Glomerular visceral epithelial cell (primary cell): Measurements from ENCODE around the gene BOD1L1.

Experiments used
- DNase-seq: peaks from one replicate; pipeline ENCODE4 v3.0.0-alpha.2; 2016; ENCODE audit errors: extremely low spot score

BOD1L1 gene

DNA sequence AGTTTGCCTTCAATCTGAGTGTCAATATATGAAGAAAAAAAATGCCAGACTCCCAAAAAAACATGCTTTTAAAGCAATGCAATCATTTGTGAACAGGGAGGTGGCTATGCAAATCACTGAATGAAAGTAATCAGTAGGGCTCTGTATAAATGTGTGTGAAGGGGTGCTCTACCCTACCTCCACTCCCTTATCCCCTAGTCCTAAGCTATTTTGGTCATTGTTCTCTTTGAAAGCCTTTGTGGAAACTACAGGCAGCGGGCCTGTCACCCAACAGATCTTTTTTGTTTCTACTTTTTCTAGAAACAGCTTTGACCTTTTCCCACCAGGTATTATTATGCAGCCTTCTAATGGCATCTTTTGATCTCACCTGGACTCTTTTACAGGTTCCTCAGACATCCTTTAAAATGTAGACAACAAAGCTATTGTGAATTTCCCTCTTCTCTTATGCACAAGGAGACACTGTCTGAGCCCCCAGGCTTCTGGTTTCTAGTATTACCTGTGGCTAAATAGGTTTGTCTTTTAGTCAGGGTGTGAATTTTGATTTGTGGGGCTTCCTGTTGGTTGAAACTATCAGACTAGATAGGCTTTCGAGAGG, 9.2 kb downstream of the BOD1L1 start:
- DNase-seq, result no peak

DNA sequence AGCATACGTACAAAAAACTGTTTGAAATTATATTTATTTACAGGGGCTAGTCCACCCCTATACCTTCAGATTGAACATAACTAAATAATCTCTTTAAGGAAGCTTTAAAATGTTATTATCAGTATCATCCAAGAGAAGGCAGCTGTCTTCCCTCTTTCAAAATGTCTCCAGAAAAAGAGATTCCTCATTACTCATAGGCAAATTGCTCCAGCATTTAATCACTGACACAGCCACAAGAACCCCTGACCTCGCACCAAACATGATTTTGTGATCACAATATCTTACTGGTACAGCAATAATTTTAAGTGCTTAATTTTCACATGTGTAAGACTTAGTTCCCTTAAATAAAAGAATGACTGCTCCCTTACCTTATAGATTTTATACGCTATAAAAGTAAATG, 9.7 kb downstream of the BOD1L1 start:
- DNase-seq, result no peak

DNA sequence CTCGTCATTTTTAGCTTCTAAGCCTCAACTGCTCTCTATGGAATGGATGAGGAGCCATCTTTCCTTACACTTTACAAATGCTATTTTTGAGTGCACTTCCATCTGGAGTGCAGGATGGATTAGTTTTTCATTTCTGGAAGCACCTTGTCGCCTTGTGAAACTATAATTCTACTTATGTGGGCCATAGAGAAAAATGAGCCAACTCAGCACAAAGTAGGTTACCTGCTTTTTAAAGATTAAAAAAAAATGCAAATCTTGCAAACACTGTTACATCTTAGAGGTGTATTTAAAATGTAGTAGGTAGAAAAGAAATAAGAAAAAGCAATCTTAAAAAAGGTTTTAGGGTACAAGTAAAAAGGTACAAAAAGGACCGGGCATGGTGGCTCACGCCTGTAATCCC, 10.9 kb downstream of the BOD1L1 start:
- no peak for DNase-seq

DNA sequence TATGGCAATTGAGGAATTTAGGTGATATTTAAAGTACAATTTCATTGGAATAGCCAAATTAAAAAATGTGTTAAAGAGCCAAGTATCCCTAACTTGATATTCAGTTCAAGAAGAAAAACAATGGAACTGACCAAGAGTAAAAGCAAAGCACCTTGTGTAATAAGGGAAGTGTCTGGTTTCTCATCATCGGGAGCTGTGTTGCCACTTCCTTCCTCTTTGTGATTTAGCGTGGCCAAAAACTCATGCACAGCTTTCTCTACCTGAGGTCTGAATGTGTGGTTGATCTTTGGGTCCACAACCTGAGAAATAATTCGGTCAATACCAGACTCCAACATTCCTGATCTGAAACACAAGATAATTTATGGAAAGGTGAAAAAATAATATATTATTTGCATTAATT, 12.4 kb downstream of the BOD1L1 start:
- no peak for DNase-seq

DNA sequence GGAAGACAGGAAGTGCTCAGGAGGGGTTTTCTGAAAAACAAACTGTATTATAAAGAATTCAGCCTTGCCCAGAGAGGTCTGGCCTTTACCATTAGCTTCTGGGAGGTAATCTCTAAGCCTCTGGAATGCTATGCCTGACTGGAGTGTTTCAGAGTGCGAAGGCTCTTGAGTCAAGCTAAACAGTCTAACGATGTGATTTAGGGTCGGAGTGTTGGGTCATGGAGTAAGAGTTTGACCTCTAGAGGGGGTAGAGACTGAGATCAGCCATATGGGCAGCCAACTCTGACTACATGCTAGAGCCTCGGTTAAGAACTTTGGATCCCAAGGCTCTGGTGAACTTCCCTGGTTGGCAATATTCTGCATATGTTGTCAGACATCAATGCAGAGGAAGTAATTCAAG, 15.0 kb downstream of the BOD1L1 start:
- no peak for DNase-seq

DNA sequence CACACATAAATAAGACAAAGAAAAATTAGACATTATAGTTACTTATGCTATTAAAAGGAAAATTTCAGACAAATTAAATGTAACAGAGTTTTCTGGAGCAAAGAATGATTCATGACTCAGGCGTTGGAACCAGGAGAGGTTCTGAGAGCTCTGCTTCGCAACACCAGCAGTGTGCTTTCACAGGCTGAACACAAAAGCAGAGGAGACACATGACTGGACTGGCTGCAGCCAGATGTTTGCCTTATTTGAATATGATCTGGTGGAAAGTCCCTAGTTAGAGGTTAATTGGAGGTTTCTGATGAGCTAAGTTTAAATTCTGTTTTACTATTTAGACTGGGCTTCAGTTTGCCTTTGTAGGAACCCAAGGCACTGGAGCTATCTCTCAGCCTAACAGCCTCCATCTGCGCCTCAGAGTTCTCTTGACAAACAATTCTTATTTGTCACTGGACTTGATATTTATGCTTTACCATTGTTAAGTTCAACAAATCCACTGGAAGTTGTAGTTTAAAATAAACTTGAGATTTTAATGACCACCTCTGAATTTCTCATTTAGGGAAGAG, 16.2 kb downstream of the BOD1L1 start:
- no peak for DNase-seq

DNA sequence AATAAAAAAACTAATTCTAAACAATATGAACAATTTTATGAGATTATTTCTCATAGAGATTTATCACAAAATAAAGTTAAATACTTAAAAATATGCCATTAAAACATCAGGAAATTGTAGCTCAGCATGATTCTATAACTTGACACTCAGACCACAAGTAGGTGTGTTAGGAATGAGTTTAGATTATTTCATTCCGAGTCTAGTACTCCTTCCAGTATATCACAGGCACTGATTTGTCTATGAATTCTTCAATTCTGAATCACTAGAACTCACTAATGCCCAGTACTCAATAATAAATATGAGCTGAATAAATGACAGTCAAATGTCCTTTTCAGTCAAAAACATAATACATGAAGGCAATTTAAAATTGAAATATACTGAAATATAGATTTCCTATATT, 22.2 kb downstream of the BOD1L1 start:
- no peak for DNase-seq

DNA sequence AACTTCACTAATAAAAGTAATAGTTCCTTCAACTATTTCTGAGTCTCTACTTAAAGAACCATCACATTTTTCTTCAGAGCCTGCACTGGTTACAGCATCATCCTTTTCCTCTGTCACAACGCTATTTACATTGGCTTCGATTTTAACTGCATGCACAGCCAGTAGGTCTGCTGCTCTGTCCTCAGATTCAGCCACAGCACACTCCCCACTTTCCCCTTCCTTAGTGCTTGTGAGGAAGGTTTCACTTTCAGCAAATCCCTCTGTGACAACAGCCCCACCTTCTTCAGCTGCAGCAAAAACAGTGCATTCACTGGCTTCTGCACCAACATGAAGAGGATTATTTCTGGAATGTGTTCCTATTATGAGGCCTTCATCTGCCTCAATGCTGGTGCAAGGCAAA, 25.7 kb downstream of the BOD1L1 start:
- DNase-seq, result no peak

DNA sequence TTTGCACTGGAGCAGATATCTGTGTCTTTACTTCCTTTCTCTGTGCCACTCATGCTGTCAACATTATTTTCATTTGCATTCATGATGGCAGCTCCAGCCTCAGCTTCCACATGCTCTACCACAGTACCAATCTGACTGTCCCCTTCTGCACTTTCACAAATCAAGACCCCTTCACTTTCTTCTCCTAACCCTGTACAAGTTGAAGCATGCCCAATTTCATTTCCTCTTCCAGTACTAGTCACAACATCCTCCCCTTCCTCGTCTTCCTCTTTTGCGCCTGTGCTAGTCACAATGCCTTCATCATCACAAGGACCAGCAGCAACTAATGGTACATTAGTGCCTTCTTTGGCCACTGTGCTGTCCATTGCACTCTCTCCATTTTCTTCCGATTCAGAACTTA, 26.5 kb downstream of the BOD1L1 start:
- no peak for DNase-seq

DNA sequence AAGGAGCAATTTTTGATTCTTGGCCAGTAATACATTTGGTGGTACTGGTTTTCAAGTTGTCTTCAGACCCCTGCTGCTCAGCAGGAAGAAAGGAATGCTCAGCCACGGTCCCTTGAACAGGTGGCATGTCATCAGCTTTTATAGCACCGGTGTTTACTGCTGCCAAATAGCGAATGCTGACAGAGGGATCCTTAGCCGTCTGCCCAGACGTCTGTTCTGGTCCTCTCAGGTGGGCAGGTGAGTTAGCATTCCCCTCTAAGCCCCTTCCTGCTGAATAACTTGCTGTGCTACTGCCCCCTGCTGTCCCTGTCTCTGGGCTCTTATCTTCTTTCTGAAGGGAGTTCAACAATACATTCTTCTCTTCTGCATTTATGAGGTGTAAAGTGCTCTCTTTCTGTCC, 28.4 kb downstream of the BOD1L1 start:
- DNase-seq, result peak; percentile 8

DNA sequence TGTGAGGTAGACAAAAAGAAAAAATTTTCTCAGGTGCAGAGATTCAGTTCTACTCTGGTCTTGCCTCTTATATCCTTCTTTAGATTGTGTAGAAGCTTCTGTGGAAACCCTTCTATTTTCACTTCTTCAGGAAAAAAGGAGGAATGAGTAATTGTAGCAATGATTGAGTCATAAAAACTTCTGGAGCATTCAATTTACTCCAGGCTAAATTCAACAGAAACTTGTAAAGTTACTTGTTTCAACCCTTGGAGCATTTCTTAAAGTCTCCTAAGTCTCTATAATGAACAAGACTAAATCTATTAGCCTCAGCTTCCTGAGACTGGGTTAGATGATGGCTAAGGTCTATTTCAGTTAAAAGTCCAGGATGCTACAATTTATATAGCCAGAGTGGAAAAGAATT, 29.9 kb downstream of the BOD1L1 start:
- DNase-seq, result no peak

DNA sequence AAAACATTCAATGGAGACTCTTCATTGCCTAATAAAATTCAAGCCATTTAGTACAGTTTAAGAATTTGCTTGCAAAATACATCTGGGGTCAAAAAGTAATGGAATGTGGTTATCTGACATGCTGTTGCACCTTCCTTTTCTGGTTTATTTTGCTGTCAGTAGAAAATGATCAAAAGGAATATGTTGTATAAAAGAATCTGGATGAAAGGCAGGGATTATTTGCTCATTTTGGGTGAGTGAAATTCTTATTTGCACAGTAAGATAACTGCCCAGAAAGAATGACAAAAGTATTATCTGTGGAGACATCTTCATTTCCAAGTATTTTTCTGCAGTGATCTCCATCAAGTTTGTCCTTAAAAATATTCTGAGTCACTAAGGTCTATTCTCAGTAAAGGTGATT, 30.4 kb downstream of the BOD1L1 start:
- DNase-seq, result no peak

DNA sequence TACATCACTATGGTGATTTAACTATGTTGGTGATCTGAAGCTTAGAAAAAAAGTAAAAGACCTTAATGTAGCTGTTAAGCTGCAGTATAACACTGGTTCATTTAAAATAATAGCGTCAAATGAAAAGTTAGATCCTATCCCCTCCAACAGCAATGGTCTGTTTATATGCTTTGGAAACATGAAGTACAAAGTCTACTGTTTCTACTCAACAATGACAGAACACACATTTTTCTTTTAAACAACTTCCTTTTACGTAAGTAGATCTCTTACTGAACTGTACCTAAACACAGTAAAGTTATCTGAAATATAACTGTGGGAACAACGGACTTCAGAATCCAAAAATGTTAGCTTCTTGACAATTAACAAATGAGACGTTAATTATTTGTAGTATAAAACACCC, 35.3 kb downstream of the BOD1L1 start:
- DNase-seq, result no peak

DNA sequence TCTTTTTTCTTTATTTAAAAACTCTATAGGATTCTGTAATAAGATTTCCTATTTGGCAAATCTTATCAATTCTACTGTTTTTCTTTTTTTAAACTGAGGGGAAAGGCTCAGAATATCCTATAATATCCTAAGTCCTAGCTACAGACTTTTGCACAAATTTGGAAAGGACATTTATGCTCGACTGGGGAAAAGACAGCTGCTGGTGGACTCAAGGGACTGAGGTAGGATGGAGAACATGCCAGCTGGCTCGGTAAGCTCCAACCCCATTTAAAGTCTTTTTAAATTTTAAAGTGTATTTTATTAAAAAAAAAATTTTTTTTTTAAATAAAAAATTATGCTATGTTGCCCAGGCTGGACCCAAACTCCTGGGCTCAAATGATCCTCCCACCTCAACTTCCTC, 36.8 kb downstream of the BOD1L1 start:
- no peak for DNase-seq

DNA sequence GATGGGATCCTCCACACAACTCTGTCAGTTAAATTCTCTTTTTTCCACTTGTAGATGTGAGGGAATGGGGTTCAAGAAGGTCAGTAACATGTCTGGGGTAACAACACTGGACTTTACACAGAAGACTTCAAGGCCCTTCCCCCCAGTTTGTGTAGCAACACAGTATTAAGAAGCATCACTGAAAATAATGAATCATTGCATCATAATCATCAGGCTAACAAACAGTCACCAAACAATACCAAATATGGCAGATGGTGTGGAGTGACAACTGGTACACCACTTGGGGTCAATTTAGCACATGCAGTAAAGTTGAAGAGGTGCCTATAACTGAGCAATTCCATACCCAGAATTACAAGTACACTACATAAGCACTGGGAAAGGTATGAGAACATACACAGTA, 38.6 kb downstream of the BOD1L1 start:
- no peak for DNase-seq

DNA sequence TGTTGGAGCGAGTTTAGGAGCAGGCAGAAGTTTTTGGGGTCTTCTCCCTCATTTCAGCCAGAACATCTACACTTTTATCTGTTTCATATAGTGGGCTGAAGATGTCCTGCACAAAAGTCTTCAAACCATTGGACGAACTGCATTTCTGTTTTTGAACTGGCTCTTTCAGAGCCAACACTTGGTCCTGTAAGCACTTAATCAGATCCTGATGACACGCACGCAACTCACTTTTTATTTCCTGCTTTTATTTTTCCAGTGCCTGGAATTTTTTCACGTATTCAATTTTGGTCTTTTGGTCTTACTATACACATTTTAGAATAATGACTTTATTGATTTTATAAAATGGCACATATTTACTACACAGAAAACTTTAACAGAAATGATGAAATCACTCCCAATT, 43.0 kb downstream of the BOD1L1 start:
- DNase-seq, result no peak

DNA sequence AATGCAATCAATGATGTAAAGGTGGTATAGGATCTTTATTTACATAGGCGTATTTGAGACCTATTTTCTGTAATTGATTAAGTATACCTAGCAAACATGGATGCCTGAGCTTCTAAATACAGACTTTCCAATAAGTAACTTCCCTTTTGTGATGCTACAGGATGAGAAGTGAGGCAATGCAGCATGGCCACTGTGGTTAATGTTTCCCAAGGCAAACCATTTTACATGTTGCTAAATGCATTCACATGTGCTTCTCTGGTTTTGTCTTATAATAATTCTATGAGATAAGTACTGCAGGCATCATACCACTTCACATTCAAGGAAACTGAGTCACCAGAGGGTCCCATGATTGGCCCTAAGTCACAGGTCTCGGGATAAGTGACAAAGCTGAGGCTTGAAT, 47.5 kb downstream of the BOD1L1 start:
- no peak for DNase-seq

DNA sequence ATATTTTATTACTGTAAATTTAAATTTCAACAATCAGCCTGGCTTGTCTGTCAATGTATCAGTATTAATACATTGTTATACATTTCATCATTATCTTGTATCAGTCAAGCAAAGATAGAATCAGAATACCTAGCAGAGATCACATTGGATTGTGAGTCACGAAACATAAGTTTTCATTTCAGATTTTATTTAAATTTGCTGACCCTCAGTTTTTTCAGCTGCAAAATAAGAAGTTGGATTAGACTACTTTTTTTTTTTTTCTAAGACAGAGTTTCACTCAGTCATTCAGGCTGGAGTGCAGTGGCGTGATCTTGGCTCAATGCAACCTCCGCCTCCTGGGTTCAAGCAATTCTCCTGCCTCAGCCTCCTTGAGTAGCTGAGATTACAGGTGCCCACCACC, 49.9 kb downstream of the BOD1L1 start:
- DNase-seq, result no peak

DNA sequence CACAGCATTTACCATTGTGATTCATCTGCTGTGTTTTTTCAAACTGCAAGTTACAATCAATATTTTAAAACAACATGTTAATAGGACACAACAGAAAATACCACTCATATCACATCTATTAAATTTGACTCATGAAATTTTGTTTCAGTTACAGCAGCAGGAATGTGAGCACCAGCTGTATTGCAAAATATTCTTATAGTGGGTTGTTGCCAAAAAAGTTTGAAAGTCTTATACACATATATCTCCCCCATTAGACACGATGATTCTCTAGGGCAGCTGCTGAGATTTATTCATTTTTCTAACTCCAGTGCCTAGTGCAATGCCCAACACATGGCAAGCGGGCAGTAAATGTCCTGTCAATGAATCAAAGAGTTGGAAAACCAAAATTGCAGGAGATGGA, 56.6 kb downstream of the BOD1L1 start:
- no peak for DNase-seq

DNA sequence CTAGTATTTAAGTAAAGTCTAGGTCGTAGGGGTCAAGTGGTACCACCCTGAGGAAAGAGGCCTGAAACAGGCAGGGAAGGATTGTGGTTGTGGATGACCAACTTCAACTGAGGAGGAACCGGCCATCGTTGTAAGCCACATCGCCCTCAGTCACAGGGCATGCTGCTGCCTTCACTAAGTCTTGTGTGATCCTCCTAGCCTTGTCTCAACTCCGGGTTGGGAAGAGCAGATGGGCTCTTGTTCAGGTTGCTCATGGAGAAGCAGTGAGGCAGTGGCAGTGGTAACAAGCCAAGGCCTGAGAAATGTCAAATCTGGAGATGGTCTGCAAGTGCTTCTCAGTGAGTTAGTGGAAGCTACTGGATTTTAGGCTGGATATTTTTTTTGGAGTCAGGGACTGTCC, 60.4 kb downstream of the BOD1L1 start:
- no peak for DNase-seq

DNA sequence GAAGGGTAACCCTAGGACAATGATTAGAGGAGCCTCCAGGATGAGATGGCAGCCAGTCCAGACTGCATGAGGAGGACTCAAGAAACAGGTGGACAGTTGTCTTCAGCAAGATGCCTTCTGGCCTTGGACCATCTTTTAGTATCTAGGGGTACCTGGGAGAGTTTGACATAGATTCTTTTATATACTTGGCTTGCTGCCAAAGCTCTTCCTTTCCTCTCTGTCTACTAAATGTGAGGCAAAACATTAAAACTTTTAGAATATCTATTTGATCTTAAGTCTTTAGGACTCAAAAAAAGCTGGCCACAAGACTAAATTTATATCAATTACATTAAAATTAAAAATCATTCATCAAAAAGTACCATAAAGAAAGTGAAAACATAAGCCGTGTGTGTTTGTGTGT, 64.6 kb downstream of the BOD1L1 start:
- no peak for DNase-seq

DNA sequence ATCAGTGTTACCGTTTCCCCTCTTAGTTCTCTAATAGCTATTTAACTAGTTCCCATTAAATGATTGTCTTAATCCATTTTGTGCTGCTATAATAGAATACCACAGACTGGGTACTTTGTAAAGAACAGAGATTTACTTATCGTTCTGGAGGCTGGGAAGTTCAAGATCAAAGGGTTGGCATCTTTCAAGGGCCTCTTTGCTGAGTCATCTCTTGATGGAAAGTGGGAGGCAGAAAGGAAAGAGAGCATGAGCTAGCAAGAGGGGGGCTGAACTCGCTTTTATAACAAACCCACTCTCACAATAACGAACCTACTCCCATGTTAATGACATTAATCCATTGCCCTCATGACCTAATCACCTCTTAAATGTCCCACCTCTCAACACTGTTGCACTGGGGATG, 65.9 kb downstream of the BOD1L1 start:
- DNase-seq, result no peak

DNA sequence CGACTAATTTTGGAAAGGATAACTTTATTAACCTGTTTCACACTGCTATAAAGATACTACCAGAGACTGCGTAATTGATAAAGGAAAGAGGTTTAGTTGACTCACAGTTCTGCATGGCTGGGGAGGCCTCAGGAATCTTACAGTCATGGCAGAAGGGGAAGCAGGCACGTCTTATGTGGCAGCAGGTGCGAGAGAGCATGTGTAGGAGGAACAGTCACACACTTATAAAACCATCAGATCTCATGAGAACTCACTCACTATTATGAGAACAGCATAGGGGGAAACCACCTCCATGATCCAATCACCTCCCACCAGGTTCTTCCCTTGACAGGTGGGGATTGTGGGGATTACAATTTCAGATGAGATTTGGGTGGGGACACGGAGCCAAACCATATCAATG, 67.4 kb downstream of the BOD1L1 start:
- DNase-seq, result peak; percentile 46

DNA sequence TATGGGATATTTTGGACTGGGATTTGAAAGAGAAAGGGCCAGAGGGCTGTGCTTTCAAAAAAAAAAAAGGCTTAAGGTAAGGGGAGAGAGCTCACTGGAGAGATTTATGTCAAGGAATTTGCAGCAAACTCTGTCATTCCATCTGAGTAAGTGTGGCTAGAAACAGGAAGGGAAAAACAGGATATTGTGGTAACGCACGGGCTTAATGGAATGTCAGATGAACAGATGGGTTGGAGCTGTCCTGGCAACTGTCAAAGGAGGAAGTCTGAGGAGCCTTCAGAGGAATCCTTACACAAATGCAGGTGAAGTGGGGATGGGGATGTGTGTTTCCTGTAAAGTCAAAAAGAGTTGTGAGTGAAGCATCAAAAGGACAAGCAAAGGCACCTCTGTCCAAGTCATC, 68.1 kb downstream of the BOD1L1 start:
- peak; percentile 82 for DNase-seq
